ENCODE data around the gene SGCG.

SGCG gene

DNA sequence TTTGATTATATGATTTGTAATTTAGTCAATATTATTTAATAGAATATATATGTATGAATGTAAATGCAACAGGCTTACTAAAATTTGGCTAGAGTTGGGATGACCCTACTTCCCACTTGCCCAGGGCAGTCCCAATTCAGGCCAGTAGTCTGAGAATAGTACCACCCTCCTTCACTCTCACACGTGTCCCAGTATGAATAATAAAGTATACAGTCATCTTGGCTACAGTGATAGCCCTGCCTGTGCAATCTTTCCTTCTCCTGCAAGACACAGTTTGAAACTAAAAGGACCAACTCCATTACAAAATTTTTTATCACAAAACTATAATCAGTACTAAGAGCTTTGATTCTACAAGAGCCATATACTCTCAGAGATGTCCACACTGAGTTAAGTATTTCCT lies 176.6 kb downstream of the SGCG start:
- TF ChIP-seq, protein P1, sequence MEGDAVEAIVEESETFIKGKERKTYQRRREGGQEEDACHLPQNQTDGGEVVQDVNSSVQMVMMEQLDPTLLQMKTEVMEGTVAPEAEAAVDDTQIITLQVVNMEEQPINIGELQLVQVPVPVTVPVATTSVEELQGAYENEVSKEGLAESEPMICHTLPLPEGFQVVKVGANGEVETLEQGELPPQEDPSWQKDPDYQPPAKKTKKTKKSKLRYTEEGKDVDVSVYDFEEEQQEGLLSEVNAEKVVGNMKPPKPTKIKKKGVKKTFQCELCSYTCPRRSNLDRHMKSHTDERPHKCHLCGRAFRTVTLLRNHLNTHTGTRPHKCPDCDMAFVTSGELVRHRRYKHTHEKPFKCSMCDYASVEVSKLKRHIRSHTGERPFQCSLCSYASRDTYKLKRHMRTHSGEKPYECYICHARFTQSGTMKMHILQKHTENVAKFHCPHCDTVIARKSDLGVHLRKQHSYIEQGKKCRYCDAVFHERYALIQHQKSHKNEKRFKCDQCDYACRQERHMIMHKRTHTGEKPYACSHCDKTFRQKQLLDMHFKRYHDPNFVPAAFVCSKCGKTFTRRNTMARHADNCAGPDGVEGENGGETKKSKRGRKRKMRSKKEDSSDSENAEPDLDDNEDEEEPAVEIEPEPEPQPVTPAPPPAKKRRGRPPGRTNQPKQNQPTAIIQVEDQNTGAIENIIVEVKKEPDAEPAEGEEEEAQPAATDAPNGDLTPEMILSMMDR (IDR thresholded peaks at IDR 0.05; ENCODE audit: low read length, missing control alignments): no peak
- no peak for DNase-seq (ENCODE audit: low read depth)
- no peak overlapping the region for H3K4me3 ChIP-seq (replicated peaks; ENCODE audit: low read depth, low read length)

DNA sequence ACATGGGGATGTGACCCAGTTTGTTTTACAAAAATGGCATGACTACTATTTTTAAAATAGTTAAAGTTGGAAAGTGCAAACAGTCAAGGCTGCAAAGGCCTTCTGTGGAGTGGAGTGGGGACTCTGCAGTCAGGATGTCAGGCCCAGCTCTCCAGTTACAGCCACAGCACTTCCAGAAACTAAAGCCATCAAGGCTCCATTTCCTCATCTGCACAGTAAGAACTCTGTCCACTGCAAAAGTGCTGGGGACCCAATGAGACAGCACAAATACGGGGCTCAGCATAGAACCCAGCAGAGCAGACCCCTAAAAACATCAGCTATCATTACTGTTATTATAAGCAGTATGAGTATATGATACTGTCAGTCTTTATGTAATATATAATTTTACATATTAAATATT lies 179.1 kb downstream of the SGCG start:
- H3K4me3 ChIP-seq (replicated peaks; ENCODE audit: low read depth, low read length): no peak overlapping the region
- TF ChIP-seq, protein P1 (IDR thresholded peaks at IDR 0.05; ENCODE audit: low read length, missing control alignments): no peak
- no peak for DNase-seq (ENCODE audit: low read depth)

DNA sequence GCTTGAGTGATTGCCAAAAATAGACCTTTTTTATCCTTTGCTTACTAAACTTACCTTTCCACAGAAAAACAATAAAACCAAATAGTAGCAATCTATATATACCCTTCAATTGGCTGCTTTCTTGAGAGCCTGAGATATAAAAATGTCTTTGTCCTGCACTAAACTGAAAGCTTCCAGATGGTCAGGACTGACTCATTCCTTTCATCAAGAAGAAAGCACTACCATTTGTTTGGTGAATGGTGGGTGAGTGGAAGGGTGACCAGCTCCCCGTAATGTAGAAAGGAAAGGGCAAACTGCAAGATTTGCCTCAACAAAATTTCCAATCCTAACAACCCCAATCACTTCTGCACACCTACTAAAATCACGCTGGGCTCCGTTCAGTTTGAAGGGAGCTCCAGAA lies 184.9 kb downstream of the SGCG start:
- TF ChIP-seq, protein P1 (IDR thresholded peaks at IDR 0.05; ENCODE audit: low read length, missing control alignments): no peak
- H3K4me3 ChIP-seq (replicated peaks; ENCODE audit: low read depth, low read length): no peak overlapping the region
- DNase-seq (ENCODE audit: low read depth): no peak

DNA sequence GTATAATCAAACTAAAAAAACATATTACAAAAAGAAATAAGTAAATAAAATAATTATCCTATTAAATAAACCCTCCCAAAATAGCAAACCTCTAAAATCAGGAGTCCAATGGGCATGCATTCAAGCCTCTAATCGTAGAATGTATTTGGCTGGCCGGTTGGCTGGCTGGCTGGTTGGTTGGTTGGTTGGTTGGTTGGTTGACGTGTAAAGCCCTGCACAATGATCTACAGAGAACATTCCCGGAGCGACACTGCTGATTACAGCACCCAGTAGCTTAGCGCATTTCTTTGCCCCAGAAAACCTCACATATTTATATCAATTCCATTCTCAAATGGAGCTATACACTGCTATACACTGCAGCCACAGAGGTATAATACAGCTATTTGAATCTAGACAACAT lies 187.1 kb downstream of the SGCG start:
- no peak for DNase-seq (ENCODE audit: low read depth)
- H3K4me3 ChIP-seq (replicated peaks; ENCODE audit: low read depth, low read length): no peak overlapping the region
- TF ChIP-seq, protein P1 (IDR thresholded peaks at IDR 0.05; ENCODE audit: low read length, missing control alignments): no peak

DNA sequence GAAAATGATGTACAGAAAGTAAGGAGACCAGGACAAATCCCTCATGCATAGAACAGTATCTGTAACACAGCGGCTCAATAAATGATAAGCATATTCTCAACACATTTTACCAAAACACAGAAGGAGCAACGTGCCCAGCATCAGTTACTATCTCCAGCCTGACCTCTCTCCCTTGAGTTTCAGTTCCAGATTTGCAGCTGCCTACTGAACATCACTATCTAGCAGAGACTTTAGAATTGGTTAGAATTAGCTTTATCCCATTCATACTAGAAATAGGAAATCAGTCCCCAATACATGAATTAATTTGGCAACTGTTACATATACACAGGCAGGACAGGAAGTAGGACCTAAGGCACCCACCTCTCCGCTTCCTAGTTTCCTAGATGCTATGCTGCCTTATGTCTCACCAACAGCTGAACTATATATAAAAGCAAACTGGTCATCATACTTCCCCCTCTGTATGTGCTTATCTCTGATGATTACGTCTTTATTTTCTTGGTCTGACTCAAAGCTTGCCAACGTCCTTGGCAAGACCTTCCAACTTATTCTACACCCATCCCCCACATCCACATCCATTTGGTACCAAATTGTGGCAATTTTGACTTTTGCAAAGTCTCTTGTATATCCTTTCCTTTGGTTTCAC lies 191.6 kb downstream of the SGCG start:
- no peak overlapping the region for H3K4me3 ChIP-seq (replicated peaks; ENCODE audit: low read depth, low read length)
- peak; percentile 82 for DNase-seq (ENCODE audit: low read depth)
- TF ChIP-seq, protein P1 (IDR thresholded peaks at IDR 0.05; ENCODE audit: low read length, missing control alignments): no peak

Measured in fibroblast of pulmonary artery (primary cell).